NCI-H345 treated with DMSO at 0.1 percent for 48 hours (cell line): ENCODE results near the gene MAPK9.

Source experiments
- DNase-seq: peaks from one replicate; lab custom pipeline; 2025; ENCODE audit not compliant: unreplicated experiment; lab: John Stamatoyannopoulos, UW

The MAPK9 gene

DNA sequence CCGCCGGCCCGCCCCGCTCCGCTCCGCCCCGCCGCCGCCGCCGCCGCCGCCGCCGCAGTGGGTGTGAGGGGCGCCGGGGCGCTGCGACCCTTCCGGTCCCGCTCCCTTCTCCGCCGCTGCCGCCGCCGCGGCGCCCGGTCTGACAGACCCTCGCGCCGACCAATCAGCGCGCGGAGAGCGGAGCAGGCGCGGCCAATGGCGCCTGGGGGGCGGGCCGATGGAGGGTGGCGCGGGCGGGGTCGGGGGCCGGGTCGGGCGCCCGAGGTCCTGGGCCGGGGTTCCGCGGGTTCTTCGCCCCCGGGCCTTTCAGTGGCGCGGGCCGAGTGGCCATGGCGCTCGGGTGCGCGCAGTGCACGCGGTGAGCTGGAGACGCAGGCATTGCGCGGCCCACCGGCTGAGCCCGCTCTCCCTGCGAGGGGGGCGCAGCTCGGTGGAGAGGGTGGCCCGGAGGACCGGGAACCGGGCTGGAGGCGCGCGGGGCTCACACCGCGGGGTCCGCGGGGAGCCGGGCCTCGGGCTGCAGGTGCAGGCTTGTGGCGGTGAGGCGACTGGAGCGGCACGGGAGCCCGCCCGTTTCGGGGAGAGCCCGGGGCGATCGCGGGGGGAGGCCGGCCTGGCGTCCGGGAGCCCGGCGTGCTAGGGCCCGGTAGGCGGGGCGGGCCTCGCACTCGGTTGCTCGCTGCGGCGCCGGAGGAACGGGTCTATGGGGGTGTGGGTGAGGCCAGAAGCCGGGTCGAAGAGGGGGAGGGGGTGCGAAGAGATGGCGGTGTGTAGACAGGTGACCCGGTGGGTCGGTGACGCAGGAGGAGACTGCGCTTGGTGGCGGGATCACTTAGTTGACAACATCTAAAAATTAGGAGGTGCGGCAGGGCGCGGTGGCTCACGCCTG is at the start of gene MAPK9:
Gene MAPK9 (minus strand): TSS at position 141 of the 889 bp plus-strand sequence. CDS start 11,522 bp downstream, outside the sequence.
- peak; percentile 75 for DNase-seq

DNA sequence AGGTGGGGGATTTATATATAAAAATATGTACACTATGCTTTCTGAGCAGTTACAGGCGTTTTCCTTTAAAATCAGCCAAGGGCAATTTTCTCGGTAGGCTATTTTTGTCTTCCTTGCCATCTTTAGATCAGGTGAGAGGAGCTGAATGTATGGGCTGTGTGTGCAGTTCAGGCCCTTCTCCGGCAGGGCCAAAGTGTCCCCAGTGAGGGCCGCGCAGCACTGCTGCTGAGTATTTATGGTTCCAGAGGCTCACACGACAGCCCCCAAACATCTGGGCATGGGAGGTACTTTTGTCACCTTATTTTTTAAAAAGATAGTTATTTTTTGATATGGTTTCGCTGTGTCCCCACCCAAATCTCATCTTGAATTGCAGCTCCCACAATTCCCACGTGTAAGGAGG is 49.7 kb upstream of the MAPK9 start:
- DNase-seq, result no peak

DNA sequence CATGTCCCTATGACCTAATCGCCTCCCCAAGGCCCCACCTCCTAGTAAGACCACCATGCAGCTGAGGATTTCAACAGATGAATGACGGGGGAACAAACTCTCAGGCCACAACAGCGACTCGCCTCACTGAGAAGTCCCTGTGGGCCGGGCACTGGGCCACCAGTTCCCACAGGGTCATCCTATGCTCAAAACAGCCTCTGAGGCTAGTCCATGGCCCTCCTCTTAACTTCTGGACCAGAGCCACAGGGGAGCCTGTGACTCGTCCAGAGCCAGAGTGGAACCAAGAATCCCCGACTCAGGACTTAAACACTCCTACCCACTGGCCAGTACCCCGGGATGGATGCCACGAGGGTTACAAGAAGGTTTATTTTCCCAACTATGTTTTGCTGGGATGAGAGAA is 49.0 kb upstream of the MAPK9 start:
- DNase-seq, result no peak

DNA sequence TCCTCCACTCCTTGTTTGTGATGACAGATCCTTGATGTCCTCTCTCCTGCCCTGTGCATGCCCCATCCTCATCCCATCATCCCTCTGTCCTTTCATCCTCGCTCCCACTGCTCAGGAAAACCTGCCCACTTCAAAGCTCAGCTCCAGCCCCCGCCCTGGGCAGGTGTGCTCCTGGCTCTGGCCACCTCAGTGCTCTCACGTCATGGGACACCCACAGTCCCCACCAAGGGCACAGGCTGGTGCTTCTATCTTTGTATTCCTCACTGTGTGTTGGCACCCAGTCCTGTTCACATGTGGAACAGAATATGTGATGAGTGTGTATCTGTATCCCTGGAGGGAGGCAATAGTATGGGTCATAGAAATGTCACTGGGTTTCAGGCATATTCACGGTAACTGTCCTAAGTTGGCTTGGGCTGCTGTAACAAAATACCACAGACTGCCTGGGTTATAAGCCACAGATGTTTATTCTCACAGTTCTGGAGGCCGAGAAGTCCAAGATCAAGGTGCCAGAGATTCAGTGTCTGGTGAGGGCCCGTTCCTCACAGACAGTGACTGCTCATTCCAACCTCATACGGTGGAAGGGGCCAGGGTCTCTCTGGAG is 47.8 kb upstream of the MAPK9 start:
- no peak for DNase-seq

DNA sequence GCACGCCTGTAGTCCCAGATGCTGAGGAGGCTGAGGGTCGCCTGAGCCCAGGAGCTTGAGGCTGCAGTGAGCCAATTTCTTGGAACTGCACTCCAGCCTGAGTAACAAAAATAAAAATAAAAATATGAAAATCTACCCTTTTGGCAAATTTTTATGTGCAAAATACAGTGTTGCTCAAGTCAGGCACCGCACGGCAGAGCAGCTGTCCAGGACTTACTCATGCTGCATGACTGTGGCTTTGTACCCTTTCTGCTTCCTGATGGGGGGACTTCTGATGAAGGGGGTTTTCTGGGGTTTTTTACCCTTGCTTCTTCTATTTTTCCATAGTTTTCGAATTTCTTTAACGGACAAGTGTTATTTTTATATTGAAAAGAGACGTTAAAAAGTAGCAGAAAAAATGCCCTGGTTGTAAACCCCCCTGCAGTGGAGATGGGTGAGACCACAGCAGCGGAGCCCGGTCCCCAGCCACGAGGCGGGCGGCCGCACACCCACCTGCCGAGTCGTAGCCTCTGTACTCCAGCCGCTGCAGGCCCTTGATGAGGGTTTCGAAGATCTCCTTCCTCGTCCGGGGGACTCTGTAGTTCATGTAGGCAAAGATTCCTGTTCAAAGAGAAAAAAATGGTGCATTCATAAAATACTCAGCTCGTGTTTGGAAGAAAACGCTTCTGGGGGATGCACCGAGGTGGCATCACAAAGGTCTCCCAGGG is 46.3 kb upstream of the MAPK9 start:
- DNase-seq, result no peak

DNA sequence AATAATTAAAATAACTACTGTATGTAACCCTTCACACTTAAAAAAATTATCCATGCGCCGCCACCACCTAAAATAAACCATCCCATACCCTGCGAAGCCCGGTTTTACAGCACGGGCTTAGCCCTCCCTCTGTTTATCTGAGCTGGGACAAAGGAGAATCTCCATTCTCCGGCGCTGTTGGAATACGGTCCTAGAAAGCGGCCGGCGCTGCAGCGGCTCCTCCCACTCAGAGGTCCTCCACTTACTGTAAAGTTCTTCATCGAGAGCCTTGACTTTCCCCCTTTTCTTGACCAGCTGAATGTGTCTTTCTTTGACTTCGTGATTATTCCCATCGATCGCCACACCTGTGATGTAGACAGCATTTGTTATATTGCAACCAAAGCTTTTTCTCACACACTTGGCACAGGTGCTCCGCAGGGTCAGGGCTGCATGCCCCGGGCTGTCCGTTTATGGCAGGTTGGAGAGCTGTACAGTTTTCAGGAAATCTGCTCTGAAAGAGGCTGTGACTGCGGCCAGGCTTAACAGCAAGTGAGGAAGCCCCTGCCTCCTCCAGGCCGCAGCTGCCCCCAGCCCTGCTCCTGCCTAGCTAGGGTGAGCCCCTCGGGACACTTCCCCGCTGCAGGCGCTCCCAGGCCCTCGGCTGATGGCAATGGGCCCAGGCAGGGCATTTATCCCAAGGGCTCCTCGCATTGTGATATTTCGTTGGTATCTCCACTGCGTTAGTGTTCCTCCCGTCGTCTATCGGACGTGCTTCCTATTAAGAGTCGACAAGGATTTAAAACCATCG is 44.5 kb upstream of the MAPK9 start:
- no peak for DNase-seq

DNA sequence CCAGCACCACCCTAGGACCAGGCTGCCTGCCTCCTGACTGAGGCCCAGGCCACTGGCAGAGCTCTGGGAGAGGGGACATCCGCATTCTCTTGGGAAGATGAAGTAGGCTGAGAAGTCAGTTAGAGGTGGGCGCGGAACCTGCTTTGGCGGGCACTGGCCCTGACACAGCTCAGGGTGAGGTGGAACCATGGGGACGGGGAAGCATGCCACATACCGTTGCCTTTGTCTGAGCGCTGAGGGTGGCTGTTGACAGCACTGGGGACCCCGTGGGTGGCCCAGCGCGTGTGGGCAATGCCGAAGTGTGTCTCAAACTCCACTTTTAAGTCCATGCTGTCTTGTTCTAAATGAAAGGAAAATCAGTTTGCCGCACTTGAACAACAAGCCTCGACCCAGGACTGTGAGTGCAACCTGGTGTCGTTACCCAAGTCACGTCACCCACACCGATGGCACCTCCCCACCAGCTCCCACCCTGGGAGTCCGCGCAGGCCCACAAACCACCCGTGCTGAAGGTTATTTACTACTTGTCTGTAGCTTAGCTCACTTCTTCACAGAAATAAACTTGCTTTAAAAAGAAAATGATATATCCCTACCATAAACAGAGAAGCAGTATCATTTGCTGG is 43.8 kb upstream of the MAPK9 start:
- no peak for DNase-seq

DNA sequence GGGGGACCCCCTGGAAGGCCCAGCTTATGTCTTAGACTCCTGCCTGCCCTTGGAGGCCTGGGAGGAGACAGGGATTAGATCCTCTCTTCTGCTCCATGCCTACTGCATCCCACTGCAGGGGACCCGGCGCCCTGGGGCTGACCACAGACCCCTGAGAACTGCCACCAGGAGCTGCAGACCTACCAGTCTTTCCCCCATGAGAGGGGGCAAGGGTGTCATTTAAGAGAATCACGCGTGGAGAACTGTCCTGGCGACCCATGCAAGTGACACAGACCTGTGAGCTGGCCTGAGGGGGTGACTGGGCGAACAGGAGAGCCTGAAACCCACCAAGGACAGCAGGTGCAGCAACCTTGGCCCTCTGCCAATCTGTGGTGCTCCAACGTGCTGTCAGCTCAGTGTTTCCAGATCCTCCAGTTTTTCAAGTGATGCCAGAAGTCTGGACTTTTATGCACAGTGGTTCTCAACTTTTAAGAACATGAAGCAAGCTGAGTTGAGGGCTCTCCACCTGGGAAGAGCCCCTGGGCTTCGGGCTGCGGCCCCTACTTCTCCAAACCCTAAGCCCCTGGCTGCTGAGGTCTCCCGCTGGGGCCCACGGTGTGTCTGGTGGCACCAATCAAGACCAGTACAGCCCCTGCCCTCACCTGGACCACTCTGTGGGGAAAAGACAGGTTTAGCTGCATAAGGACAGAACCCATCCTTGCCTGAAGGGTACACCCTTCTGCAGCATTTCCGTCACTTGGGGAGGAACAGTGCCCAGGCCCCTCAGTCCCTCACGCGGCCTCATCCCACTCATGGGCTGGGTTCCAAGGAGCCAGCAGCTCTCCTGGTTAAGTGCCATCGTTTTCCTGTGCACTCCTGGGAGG is 43.1 kb upstream of the MAPK9 start:
- DNase-seq, result no peak

DNA sequence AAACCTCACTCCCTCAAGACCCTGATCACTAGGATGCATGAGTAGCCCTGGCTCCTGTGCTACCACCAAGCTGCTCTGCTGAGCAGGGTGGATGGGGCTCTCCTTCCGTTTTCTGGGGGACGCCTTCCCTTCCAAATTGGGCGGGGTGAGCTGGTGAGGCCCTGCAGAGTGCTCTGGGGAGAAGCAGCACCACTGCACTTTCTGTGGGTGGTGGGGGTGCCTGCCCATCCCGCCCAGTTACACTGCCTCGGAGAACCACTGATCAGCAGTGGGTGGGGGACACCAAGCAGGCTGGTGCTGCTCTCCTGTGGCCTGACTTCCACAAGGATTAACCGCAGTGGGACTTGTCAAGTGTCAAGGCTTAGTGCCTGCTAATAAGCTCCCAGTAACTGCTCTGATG is 42.3 kb upstream of the MAPK9 start:
- no peak for DNase-seq

DNA sequence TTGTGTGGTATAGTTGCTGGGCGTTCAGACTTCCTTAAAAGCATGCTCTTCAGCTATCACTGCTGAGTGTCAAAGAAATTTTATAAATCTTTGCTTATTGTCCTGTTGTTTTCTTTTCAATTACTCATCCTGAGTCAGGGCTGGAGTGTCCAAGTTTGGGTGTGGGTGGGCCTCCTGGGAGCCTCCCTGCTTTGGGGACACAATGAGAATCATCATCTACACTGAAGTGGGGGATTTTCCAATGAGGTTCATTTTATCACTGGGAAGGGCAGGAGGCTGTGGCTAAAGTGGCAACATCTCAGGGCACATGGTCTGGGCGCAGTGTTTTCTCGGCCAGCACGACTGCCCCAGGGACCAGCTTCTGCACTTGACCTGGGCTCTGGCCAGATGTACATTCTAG is 41.8 kb upstream of the MAPK9 start:
- no peak for DNase-seq

DNA sequence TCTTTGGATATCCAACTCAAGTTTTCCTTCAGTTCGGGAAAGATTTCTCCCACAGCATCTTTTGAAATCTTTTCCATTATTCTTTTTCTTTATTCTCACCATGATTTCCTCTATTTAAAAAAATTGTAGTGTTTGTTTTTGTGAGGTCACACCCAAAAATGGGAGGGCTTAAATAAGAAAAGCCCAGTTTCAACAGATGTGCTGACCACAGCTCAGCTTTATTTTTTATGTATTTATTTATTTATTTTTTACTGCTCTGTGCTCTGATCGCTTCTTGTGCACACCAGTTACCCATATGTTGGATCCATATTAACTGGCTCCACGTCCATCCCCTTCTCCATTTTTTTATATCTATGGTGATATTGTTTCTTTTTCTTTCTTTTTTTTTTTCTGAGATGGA is 41.0 kb upstream of the MAPK9 start:
- no peak for DNase-seq

DNA sequence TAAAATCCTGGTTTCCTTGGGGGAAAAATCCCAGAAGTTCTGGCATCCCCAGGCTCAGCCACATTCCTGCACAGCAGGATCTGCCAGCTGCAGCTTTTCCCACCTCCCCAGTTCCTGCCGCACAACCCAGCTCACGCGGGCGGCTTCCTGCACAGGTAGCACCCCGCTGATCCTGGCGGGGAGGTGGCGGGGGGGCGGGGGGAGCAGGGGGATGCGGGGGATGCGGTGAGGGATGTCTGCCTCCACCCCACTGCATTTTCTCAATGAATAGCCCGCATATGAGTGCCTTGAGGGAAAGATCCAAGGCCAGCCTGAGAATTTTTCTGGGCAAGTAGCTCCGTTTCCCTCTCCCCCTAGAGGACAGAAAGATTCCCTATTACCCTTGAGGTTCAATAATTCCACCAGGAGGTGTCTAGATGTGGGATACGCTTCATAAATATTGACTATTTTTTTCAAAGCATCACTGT is 40.2 kb upstream of the MAPK9 start:
- no peak for DNase-seq

DNA sequence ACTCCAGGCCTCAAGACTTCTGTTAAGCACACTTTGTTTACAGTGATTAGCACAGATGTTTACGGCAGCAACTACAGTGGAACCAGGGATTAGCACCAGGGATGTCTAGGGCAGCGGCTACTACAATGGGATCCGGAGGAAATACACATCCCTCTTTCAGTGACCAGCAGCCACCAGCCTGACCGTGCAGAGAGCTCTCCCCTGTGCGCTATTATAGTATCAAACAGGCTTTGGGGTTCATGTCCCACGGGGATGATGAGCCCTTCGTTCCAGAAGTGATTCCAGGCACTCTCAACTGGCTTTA is 39.7 kb upstream of the MAPK9 start:
- no peak for DNase-seq

DNA sequence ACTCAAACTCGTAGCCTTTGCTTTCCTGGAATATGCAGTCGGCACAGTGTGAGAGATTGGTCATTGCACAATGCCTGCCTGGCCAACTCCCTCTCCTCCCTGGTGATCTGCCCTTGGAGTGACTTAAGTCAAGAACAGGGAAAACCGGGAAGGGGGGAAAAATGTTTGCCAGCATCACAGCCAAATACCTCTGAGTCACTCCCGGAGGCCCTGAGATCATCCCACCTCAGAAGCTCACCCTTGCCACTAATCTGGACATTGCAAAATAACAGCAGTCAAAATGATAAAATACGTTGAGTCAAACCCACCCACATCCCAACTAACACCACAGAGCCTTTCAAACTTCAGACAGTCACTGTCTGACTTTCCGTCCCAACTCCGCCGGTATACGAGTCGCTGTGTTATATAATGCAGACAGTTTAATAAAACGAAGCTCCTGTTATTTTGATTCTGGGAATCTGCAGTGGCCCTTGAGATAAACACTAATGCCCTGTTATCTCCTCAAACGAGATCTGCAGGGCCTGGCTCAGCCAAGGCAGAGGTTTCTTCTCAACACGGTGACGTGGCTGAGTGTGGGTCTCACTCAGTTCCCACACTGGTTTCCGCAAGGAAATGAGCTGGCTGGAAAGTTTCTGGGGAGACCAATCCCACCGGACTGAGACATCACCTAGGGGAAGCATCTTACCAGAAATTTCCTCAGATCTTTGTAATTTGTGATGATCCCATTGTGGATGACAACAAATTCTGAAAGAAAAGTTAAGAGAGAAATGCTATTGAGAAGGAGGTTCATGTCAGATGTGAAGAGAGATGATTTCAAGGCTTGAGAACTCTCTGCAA is 39.1 kb upstream of the MAPK9 start:
- no peak for DNase-seq

DNA sequence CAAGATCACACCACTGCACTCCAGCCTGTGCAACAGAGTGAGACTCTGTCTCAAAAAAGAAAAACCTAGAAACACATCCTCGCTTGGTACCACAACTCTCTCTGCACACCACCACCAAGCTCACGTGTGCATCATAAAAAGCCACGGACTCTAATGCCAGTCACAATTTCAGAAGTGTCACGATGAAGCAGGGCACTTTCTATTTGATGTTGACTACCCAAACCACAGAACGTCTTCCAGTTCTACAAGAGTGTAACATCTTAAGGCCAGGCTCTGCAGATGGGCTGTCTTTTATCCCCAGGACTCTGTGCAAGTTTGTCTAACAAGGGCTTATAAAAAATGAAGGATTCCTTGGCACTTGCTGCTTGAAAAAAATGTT is 38.4 kb upstream of the MAPK9 start:
- DNase-seq, result no peak

DNA sequence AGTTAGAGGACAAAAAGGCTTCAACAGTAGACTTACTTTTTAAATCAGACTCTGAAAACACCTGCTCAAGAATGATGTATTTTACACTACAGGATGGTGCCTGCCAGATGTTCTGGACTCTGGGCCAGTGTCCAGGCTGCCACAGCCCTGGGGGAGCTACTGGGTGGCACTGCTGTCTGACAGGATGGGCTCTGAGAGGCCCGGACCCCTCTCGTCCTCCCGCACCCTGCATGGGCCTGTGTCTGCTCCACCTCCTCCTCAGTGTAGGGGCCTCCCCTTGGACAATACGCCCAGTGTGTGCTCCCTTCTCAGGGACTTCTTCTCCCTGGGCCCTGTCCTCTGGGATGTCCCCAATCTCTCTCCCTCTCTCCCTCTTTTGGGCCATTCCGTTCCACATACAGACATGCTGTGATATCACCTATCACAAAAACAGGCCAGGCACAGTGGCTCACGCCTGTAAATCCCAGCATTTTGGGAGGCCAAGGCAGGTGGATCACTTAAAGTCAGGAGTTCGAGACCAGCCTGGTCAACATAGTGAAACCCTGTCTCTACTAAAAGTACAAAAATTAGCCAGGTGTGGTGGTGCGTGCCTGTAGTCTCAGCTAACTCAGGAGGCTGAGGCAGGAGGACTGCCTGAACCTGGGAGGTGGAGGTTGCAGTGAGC is 37.9 kb upstream of the MAPK9 start:
- DNase-seq, result no peak

DNA sequence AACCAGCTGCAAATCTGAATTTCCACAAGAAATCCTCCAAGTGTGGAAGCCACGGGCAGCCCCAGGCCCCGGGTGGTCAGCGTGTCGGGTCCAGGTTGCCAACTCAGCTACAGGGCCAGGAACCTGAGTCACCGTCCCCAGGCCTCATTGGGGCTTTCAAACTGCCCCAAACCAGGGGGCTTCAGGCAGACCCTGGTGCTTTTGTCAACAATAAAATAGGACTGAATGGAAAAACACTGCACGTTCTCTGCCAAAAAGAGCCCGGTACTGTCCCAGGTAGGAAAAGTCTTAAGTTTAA is 37.2 kb upstream of the MAPK9 start:
- DNase-seq, result no peak

DNA sequence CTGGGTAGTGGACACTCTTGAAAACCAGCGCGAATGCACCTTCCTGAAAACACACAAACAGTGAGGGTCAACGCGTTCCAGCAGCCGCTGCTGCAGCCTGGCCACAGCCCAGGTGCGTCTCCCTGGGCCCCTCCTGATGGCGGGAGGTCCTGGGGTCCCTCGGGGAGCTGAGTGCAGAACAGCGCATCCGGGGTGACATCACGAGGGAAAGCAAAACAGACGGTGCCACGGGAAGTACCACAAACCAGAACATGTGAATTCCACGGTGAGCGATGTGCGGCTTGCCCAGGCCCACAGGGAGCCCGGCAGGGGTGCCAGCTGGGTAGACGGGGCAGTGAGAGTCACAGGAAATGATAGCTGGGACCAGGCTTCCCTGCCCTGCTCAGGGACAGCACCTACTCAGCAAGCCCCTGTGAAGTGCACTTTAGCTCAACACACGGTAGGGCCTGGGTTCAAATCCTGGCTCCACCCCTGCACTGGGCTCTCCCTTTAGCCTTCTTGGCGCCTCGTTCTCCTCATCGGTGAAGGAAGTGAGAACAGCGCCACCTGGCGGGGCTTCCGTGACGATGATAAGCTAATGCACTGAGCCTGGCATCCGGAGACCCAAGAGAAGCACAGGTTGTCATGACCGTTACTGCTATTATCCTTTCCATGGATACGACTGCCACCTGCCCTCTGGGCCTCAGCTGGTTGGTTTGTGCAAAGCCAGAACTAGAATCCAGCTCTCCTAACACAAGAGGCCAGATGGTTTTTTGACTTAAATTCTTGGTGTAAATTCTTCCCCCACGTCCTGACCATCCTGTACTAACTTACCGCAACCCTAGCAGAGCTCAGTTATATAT is 36.6 kb upstream of the MAPK9 start:
- peak; percentile 75 for DNase-seq
